ENCODE measurements around the gene TRMT5.

Gene TRMT5

GRCh38 chr14:60963761-60964160 is 17.1 kb downstream of the TRMT5 start:
- no peak for DNase-seq

GRCh38 chr14:60958146-60958545 is 22.7 kb downstream of the TRMT5 start:
- no peak for DNase-seq

- DNase-seq, result no peak
These were observed 24.2 kb downstream of the TRMT5 start for GRCh38 chr14:60956632-60957031.

- no peak for DNase-seq
These were observed 24.7 kb downstream of the TRMT5 start for GRCh38 chr14:60956202-60956601.

- DNase-seq, result no peak
These were observed 29.0 kb downstream of the TRMT5 start for GRCh38 chr14:60951776-60952435.

GRCh38 chr14:60946773-60947172 is 34.1 kb downstream of the TRMT5 start:
- no peak for DNase-seq

GRCh38 chr14:60945984-60946383 is 34.9 kb downstream of the TRMT5 start:
- peak; percentile 1 to 39 (median 37) for DNase-seq

- no peak for DNase-seq
These were observed 36.7 kb downstream of the TRMT5 start for GRCh38 chr14:60944204-60944603.

- DNase-seq, result no peak
These were observed 37.2 kb downstream of the TRMT5 start for GRCh38 chr14:60943637-60944032.

- DNase-seq, result no peak
These were observed 45.6 kb downstream of the TRMT5 start for GRCh38 chr14:60935319-60935718.

- DNase-seq, result no peak
These were observed 46.8 kb downstream of the TRMT5 start for GRCh38 chr14:60933920-60934655.

GRCh38 chr14:60931218-60931617 is 49.7 kb downstream of the TRMT5 start:
- DNase-seq, result no peak

- no peak for DNase-seq
These were observed 54.9 kb downstream of the TRMT5 start for GRCh38 chr14:60926002-60926401.

GRCh38 chr14:60925286-60925685 is 55.6 kb downstream of the TRMT5 start:
- DNase-seq, result no peak

GRCh38 chr14:60922050-60922449 is 58.8 kb downstream of the TRMT5 start:
- peak; percentile 3 to 48 (median 42) for DNase-seq
